Thoracic aorta (tissue), 2 donors: ENCODE data around the gene VPS37B. TPM values are rescaled to one million over a fixed set of nuclear protein-coding genes. Genes with fewer than 3 reads are reported as not detected.

ENCODE experiments used
- ATAC-seq: fragments of 150-250 bp; one replicate; pipeline ENCODE4 v1.8.0; 2017; ENCODE audit warnings: low read depth; ENCODE audit not compliant: insufficient number of reproducible peaks, low FRiP score
- DNase-seq: peaks from one replicate; pipeline ENCODE4 v3.0.0-alpha.2; 2020; ENCODE audit warnings: low spot score
- H3K27ac ChIP-seq, 2 donors: fragments of 200-600 bp; sonication (generic); 1 replicate in 1 of 2; 2 replicates in 1 of 2; pipeline ENCODE4 v1.5.1; 2016; ENCODE audit warnings: mild to moderate bottlenecking in 2 of 2, moderate library complexity in 2 of 2
- H3K27me3 ChIP-seq: fragments of 200-600 bp; sonication (generic); replicated peaks from 2 replicates; pipeline ENCODE4 v1.6.0; 2016; ENCODE audit warnings: mild to moderate bottlenecking; ENCODE audit not compliant: insufficient read depth
- H3K36me3 ChIP-seq: fragments of 200-600 bp; sonication (generic); one replicate; pipeline ENCODE4 v1.5.1; 2016
- H3K4me1 ChIP-seq, 2 donors: fragments of 200-600 bp; sonication (generic); 1 replicate in 1 of 2; 2 replicates in 1 of 2; pipeline versions ENCODE4 v1.5.1 to v1.6.0; 2016; ENCODE audit warnings: low read depth in 2 of 2, mild to moderate bottlenecking in 1 of 2; ENCODE audit not compliant: control insufficient read depth in 1 of 2
- H3K4me3 ChIP-seq: fragments of 200-600 bp; sonication (generic); 2 replicates; pipeline ENCODE4 v1.5.1; 2016; ENCODE audit warnings: mild to moderate bottlenecking
- H3K9me3 ChIP-seq: fragments of 200-600 bp; sonication (generic); 2 replicates; pipeline ENCODE4 v1.5.1; 2016
- total RNA-seq, 2 donors: library from RNA; depleted of rRNA; stranded (reverse); fragments of >200 nt; gene quantifications; one replicate each; pipeline versions ENCODE4 v1.1.0 to v1.2.3, GENCODE V29; 2016
- TF ChIP-seq, protein P1 (sequence below): fragments of 200-600 bp; sonication (generic); IDR thresholded peaks from one replicate; pipeline ENCODE4 v1.5.1; 2019; ENCODE audit warnings: antibody characterized with exemption

VPS37B gene
- total RNA-seq, 2 donors from 2014 or later, result 30.9 to 50.1 TPM

DNA sequence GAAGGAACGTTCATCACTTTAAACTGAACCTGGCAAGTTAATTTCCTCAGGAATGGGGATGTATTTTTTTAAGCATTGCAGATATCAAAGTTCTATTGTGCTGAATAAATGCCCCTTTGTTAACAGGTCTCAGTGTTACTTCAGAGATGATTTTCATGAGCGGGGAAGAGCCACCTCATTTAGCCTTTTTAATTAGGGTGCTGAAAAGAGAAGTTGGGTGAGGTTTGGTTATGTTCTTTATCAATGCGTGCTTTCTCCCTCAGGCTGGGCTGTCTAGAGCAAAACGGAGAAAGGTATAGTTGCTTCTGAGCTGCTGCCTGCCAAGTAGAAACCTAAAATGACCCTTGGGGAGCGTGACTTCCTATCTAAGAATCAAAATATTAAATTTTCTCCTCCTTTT is 68.7 kb downstream of the VPS37B start:
- no peaks in the 10 kb centered on the region for H3K36me3 ChIP-seq
- TF ChIP-seq, protein P1, sequence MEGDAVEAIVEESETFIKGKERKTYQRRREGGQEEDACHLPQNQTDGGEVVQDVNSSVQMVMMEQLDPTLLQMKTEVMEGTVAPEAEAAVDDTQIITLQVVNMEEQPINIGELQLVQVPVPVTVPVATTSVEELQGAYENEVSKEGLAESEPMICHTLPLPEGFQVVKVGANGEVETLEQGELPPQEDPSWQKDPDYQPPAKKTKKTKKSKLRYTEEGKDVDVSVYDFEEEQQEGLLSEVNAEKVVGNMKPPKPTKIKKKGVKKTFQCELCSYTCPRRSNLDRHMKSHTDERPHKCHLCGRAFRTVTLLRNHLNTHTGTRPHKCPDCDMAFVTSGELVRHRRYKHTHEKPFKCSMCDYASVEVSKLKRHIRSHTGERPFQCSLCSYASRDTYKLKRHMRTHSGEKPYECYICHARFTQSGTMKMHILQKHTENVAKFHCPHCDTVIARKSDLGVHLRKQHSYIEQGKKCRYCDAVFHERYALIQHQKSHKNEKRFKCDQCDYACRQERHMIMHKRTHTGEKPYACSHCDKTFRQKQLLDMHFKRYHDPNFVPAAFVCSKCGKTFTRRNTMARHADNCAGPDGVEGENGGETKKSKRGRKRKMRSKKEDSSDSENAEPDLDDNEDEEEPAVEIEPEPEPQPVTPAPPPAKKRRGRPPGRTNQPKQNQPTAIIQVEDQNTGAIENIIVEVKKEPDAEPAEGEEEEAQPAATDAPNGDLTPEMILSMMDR, result no peak
- no peaks in the 10 kb centered on the region for H3K9me3 ChIP-seq
- no peaks in the 10 kb centered on the region for H3K27me3 ChIP-seq
- ATAC-seq, result no peak
- DNase-seq, result no peak
- peak overlapping the region; percentile 70 for H3K4me3 ChIP-seq
- no peak overlapping the region for H3K27ac ChIP-seq
- H3K4me1 ChIP-seq, result peaks cover 0 to 5% of the 10 kb centered on the region in 2 donors

DNA sequence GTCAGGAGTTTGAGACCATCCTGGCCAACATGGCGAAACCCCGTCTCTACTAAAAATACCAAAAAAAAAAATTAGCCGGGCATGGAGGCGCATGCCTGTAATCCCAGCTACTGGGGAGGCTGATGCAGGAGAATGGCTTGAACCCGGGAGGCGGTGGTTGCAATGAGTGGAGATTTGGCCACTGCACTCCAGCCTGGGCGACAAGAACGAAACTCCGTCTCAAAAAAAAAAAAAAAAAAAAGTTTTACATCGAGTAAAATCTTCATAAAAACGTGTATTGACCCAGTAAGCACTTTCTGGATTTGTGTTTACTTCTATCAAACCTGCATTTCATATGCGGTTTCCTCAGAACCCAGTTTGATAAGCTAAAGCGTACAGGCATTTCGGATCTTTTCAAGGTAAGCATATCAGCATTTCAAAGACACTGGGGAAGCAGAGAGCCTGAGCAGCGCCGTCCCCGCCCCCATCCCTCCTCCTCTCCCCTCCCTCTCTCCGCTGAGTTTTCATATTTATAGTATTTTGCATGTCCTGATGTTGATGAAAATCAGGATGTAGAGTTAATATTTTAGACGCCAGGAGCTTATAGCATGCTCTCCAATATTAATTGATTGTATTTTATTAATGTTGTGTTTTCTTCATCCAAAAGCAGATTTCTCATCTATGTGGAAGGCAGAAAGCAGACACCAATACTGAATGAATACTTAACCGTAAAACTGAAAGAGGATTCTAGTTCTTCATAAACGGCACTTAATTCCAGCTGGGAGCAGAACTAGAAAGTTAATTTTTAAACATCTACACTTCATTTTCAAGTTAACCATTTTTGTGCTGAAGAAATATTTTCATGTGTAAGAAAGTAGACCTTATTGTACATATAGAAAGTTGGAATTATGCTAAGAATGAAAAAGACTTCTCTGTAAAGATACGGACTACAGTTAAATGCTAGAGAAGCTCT is 69.9 kb downstream of the VPS37B start:
- no peak for ATAC-seq
- TF ChIP-seq, protein P1, result no peak
- no peaks in the 10 kb centered on the region for H3K9me3 ChIP-seq
- no peak overlapping the region for H3K27ac ChIP-seq
- H3K4me3 ChIP-seq, result peak overlapping the region; percentile 70
- peaks cover 0 to 5% of the 10 kb centered on the region in 2 donors for H3K4me1 ChIP-seq
- H3K36me3 ChIP-seq, result no peaks in the 10 kb centered on the region
- H3K27me3 ChIP-seq, result no peaks in the 10 kb centered on the region
- no peak for DNase-seq

DNA sequence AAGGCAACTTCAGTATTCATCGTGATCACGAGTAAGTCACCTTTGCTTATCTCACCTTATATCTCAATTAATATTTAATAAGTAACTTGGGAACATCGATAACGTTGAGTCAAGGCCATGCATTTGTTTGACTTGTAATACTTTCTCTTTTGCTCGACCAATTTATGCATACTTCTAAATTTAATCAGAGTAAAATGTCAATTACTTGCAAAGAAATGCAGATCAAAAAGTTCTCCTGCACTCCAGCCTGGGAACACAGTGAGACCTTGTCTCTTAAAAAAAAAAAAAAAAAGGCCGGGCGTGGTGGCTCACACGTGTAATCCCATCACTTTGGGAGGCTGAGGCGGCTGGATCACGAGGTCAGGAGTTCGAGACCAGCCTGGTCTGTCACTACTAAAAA is 72.5 kb downstream of the VPS37B start:
- Histone ChIP-seq H3K4me1 (peaks cover 0 to 5% of the 10 kb centered on the region in 2 donors), H3K9me3 (no peaks in the 10 kb centered on the region), H3K27me3 (no peaks in the 10 kb centered on the region), H3K36me3 (no peaks in the 10 kb centered on the region), H3K4me3 (no peak overlapping the region), H3K27ac (no peak overlapping the region)
- ATAC-seq, result no peak
- no peak for DNase-seq
- TF ChIP-seq, protein P1, result no peak

DNA sequence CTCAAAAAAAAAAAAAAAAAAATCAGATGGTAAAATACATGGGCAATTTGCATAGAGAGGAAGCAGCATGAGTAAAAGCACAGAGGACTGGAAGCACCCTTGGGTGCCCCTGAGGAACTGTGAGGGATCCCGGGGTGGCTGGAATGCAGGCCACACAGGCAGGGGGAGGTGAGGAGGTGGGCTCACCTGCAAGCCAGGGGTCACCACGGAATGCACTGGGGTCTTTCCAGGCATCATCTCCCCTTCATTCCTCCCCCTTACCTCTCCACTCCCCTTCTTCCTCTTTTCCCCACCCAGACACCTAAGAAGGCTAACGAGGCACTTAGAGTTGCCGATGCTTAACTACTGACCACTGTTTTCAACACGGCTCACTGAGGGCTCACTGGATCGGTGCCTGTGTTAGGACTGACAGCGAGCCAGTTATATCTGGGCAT is 75.1 kb downstream of the VPS37B start:
- no peak overlapping the region for H3K4me3 ChIP-seq
- ATAC-seq (no peak), DNase-seq (no peak)
- TF ChIP-seq, protein P1, result no peak
- no peak overlapping the region for H3K27ac ChIP-seq
- no peaks in the 10 kb centered on the region for H3K27me3 ChIP-seq
- no peaks in the 10 kb centered on the region for H3K9me3 ChIP-seq
- H3K36me3 ChIP-seq, result no peaks in the 10 kb centered on the region
- H3K4me1 ChIP-seq, result no peaks in the 10 kb centered on the region

DNA sequence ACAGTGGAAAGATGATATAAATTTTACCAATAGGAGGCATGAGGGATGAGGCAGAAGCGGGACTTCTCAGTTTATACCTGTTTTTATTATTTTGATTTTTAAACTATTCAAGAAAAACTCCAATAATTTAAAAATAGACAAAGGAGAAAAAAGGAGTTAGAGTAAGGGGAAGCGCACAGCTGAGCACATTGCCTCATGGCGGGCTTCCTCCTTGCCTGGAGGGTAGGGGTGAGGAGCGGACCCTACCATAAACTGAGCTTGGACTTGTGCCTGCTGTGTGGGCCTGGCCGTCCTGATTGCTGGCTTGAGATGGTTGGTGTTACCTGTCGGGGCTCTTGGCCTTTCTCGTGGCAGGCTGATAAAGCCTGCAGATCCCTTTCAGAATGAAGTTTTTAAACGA is 75.8 kb downstream of the VPS37B start:
- no peak for ATAC-seq
- Histone ChIP-seq H3K27ac (no peak overlapping the region), H3K27me3 (no peaks in the 10 kb centered on the region), H3K4me3 (no peak overlapping the region), H3K36me3 (no peaks in the 10 kb centered on the region), H3K9me3 (no peaks in the 10 kb centered on the region), H3K4me1 (no peaks in the 10 kb centered on the region)
- no peak for DNase-seq
- TF ChIP-seq, protein P1, result no peak
